H9 (cell line): Measurements from ENCODE around the gene RUNX2. TPM values are rescaled to one million over a fixed set of nuclear protein-coding genes. Genes with fewer than 3 reads are reported as not detected.

Experiments used
- DNase-seq: peaks from one replicate; pipeline ENCODE4 v3.0.0-alpha.2; 2017
- H2AFZ ChIP-seq: one replicate; pipeline ENCODE4 v1.6.1; 2013; ENCODE audit warnings: mild to moderate bottlenecking, low read length, control low read depth, moderate library complexity
- H2AK5ac ChIP-seq: 2 replicates; pipeline ENCODE4 v1.6.1; 2013; ENCODE audit warnings: low read length, control low read depth, mixed read lengths; ENCODE audit not compliant: insufficient read length
- H2BK120ac ChIP-seq: one replicate; pipeline ENCODE4 v1.6.1; 2013; ENCODE audit warnings: low read depth, mild to moderate bottlenecking, low read length, control low read depth, inconsistent platforms; ENCODE audit not compliant: poor library complexity, severe bottlenecking
- H2BK12ac ChIP-seq: 2 replicates; pipeline ENCODE4 v1.6.1; 2013; ENCODE audit warnings: low read length, control low read depth, mixed read lengths, low read depth; ENCODE audit not compliant: insufficient read length
- H2BK15ac ChIP-seq: 2 replicates; pipeline ENCODE4 v1.6.1; 2013; ENCODE audit warnings: low read depth, low read length, control low read depth
- H2BK20ac ChIP-seq: one replicate; pipeline ENCODE4 v1.6.1; 2013; ENCODE audit warnings: low read depth, mild to moderate bottlenecking, low read length, control low read depth, inconsistent platforms; ENCODE audit not compliant: poor library complexity, severe bottlenecking
- H2BK5ac ChIP-seq: 2 replicates; pipeline ENCODE4 v1.6.1; 2013; ENCODE audit warnings: low read length, control low read depth, mixed read lengths; ENCODE audit not compliant: insufficient read length
- H3K14ac ChIP-seq: 2 replicates; pipeline ENCODE4 v1.6.1; 2013; ENCODE audit warnings: low read length, control low read depth; ENCODE audit not compliant: insufficient read depth
- H3K18ac ChIP-seq: 2 replicates; pipeline ENCODE4 v1.6.1; 2013; ENCODE audit warnings: low read depth, mild to moderate bottlenecking, mixed read lengths, low read length, control low read depth; ENCODE audit not compliant: insufficient read length
- H3K23ac ChIP-seq: 2 replicates; pipeline ENCODE4 v1.6.1; 2013; ENCODE audit warnings: low read length, control low read depth, mixed read lengths, low read depth; ENCODE audit not compliant: insufficient read length
- H3K23me2 ChIP-seq: 2 replicates; pipeline ENCODE4 v1.6.1; 2013; ENCODE audit warnings: low read depth, mild to moderate bottlenecking, mixed read lengths, low read length, control low read depth; ENCODE audit not compliant: insufficient read length, poor library complexity, severe bottlenecking
- H3K27ac ChIP-seq: 2 replicates; pipeline ENCODE4 v1.5.1; 2013; ENCODE audit warnings: low read length, control low read depth, mixed read lengths, low read depth; ENCODE audit not compliant: insufficient read length
- H3K27me3 ChIP-seq: 2 replicates; pipeline ENCODE4 v1.6.1; 2013; ENCODE audit warnings: low read length, control low read depth, inconsistent platforms; ENCODE audit not compliant: insufficient read depth
- H3K4ac ChIP-seq: 2 replicates; pipeline ENCODE4 v1.6.1; 2013; ENCODE audit warnings: low read depth, mild to moderate bottlenecking, control low read depth, inconsistent platforms, low read length, moderate library complexity
- H3K4me1 ChIP-seq: 2 replicates; pipeline ENCODE4 v1.6.1; 2013; ENCODE audit warnings: low read length, control low read depth, inconsistent platforms; ENCODE audit not compliant: insufficient read depth
- H3K4me2 ChIP-seq: 2 replicates; pipeline ENCODE4 v1.6.1; 2013; ENCODE audit warnings: low read length, control low read depth, mixed read lengths; ENCODE audit not compliant: insufficient read length, insufficient read depth
- H3K56ac ChIP-seq: 2 replicates; pipeline ENCODE4 v1.6.1; 2013; ENCODE audit warnings: low read depth, mild to moderate bottlenecking, mixed read lengths, low read length, control low read depth; ENCODE audit not compliant: insufficient read length
- H3K79me1 ChIP-seq: 2 replicates; pipeline ENCODE4 v1.6.1; 2013; ENCODE audit warnings: low read depth, mild to moderate bottlenecking, moderate library complexity, low read length, control low read depth, inconsistent platforms; ENCODE audit not compliant: insufficient read depth, poor library complexity, severe bottlenecking
- H3K79me2 ChIP-seq: 2 replicates; pipeline ENCODE4 v1.6.1; 2013; ENCODE audit warnings: low read length, control low read depth, inconsistent platforms; ENCODE audit not compliant: insufficient read depth
- H3K9ac ChIP-seq: 2 replicates; pipeline ENCODE4 v1.6.1; 2013; ENCODE audit warnings: low read length, control low read depth, mixed read lengths; ENCODE audit not compliant: insufficient read length; ENCODE audit errors: extremely low read depth
- H3K9me3 ChIP-seq: one replicate; pipeline ENCODE4 v1.6.1; 2013; ENCODE audit warnings: low read depth, low read length, inconsistent platforms; ENCODE audit not compliant: control insufficient read depth
- H3T11ph ChIP-seq: one replicate; pipeline ENCODE4 v1.6.1; 2013; ENCODE audit warnings: mild to moderate bottlenecking, low read length, control low read depth, inconsistent platforms
- H4K20me1 ChIP-seq: one replicate; pipeline ENCODE4 v1.6.1; 2013; ENCODE audit not compliant: control insufficient read depth, insufficient read length, insufficient read depth
- H4K5ac ChIP-seq: 2 replicates; pipeline ENCODE4 v1.6.1; 2013; ENCODE audit warnings: low read depth, mild to moderate bottlenecking, mixed read lengths, low read length, control low read depth; ENCODE audit not compliant: insufficient read length
- H4K8ac ChIP-seq: replicated peaks from 2 replicates; pipeline ENCODE4 v1.6.1; 2013; ENCODE audit warnings: low read length, control low read depth, mixed read lengths, low read depth; ENCODE audit not compliant: insufficient read length
- H4K91ac ChIP-seq: 2 replicates; pipeline ENCODE4 v1.6.1; 2013; ENCODE audit warnings: low read depth, mild to moderate bottlenecking, moderate library complexity, mixed read lengths, low read length, control low read depth; ENCODE audit not compliant: insufficient read length
- H3K27ac Mint-ChIP-seq, 3 experiments: 2 replicates in 2 of 3; 3 replicates in 1 of 3; pipeline ENCODE4 v1.8.0; 2020 to 2021; ENCODE audit warnings: mixed read lengths in 3 of 3, mild to moderate bottlenecking in 1 of 3, moderate library complexity in 1 of 3
- H3K27me3 Mint-ChIP-seq: 2 replicates; pipeline ENCODE4 v1.8.0; 2021; ENCODE audit warnings: low read depth, mild to moderate bottlenecking, moderate library complexity, mixed read lengths
- H3K36me3 Mint-ChIP-seq, 3 experiments: 2 replicates in 2 of 3; 3 replicates in 1 of 3; pipeline ENCODE4 v1.8.0; 2020 to 2021; ENCODE audit warnings: low read depth in 3 of 3, mixed read lengths in 3 of 3; ENCODE audit not compliant: insufficient read depth in 1 of 3
- H3K4me1 Mint-ChIP-seq, 2 experiments: 2 replicates each; pipeline ENCODE4 v1.8.0; 2020; ENCODE audit warnings: mixed read lengths in 2 of 2
- H3K4me3 Mint-ChIP-seq, 2 experiments: 2 replicates in 1 of 2; 3 replicates in 1 of 2; pipeline ENCODE4 v1.8.0; 2020 to 2021; ENCODE audit warnings: mild to moderate bottlenecking in 2 of 2, mixed read lengths in 2 of 2, moderate library complexity in 1 of 2
- H3K9me3 Mint-ChIP-seq, 2 experiments: 2 replicates in 1 of 2; 3 replicates in 1 of 2; pipeline ENCODE4 v1.8.0; 2020; ENCODE audit warnings: mild to moderate bottlenecking in 2 of 2, mixed read lengths in 2 of 2, moderate library complexity in 1 of 2
- CTCF ChIP-seq: fragments of 200-600 bp; sonication (generic); conservative IDR thresholded peaks from 3 replicates; pipeline ENCODE4 v1.8.0; 2021; ENCODE audit warnings: antibody characterized with exemption, mild to moderate bottlenecking
- WGBS: extraction: QIAGEN DNeasy Blood & Tissue Kit; methylation state at CpG from one replicate; pipeline ENCODE4 v1.1.7; 2013; ENCODE audit warnings: missing lambda C conversion rate, low lambda C conversion rate, mixed read lengths; ENCODE audit not compliant: insufficient read length; ENCODE audit errors: extremely low coverage; 5-methylcytosine and 5-hydroxymethylcytosine counted together
- total RNA-seq: library from RNA; stranded (reverse); gene quantifications from 2 replicates; pipeline ENCODE4 v1.2.1, GENCODE V29; 2021

The RUNX2 gene
- total RNA-seq, 1 experiment from 2014 or later = 0.15 TPM

- Histone ChIP-seq H3K4ac (no peak overlapping the region), H2BK120ac (no peak overlapping the region), H4K5ac (no peak overlapping the region), H3K56ac (no peak overlapping the region), H3K23me2 (no peaks in the 10 kb centered on the region), H3K27ac (no peak overlapping the region), H2BK20ac (no peak overlapping the region), H3K4me2 (no peak overlapping the region), H3K79me2 (no peaks in the 10 kb centered on the region), H2BK12ac (no peak overlapping the region), H3K14ac (no peak overlapping the region), H4K8ac (no peak overlapping the region), H3K79me1 (no peaks in the 10 kb centered on the region), H2AK5ac (no peak overlapping the region), H3K9ac (no peak overlapping the region), H3K23ac (no peak overlapping the region), H3K27me3 (no peaks in the 10 kb centered on the region), H2BK5ac (no peak overlapping the region), H3K9me3 (no peaks in the 10 kb centered on the region), H3K4me1 (no peaks in the 10 kb centered on the region; the same call in 1 of the 2 replicates), H4K91ac (no peak overlapping the region), H3K18ac (no peak overlapping the region), H3T11ph (no peak overlapping the region), H2AFZ (no peak overlapping the region), H4K20me1 (no peaks in the 10 kb centered on the region), H2BK15ac (no peak overlapping the region)
- Mint-ChIP-seq H3K9me3 (peaks cover 5 to 9% of the 10 kb centered on the region in 2 experiments; a peak in 3 of 5 replicates), H3K4me1 (0 out of 4 replicates have a peak, but pooled peaks cover 2 to 3% of the 10 kb centered on the region in 2 experiments), H3K36me3 (peaks cover 0 to 12% (median 0%) of the 10 kb centered on the region in 3 experiments; a peak in 3 of 7 replicates), H3K27me3 (peaks cover 1% of the 10 kb centered on the region), H3K4me3 (no peak overlapping the region), H3K27ac (no peak overlapping the region)
- WGBS = no CpG with 5 or more reads among the region's 13 CpGs
- TF ChIP-seq CTCF = no peak
- no peak for DNase-seq
Observed at GRCh38 chr6:45586216-45587171, 258.4 kb downstream of the RUNX2 start.
